Measurements from ENCODE around the gene GATA5. TPM values are rescaled to one million over a fixed set of nuclear protein-coding genes. Genes with fewer than 3 reads are reported as not detected.

GATA5 gene
- total RNA-seq, 1 experiment from 2014 or later, result 0.55 TPM

DNA sequence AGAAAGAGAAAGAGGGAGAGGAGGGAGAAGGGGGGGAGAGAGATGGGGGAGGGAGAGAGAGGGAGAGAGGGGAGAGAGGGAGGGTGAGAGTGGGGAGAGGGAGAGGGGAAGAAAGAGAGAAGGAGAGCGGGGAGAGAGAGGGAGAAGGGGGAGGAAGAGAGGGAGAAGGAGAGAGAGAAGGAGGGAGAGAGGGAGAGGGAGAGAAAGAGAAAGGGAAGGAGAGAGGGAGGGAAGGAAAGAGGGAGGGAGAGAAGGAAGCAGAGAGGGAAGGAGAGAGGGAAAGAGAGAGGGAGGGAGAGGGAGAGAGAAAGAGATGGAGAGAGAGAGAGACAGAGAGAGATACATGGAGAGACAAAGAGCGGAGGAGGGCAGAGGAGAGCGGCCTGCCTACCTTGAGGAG lies 23.8 kb downstream of the GATA5 start:
- no peak for DNase-seq
- Histone ChIP-seq H3K27me3 (ENCODE audit: control insufficient read depth, insufficient read depth, low read length) (no peaks in the 10 kb centered on the region), H3K36me3 (replicated peaks; ENCODE audit: control insufficient read depth, insufficient read depth, low read length) (no peaks in the 10 kb centered on the region), H3K4me3 (ENCODE audit: insufficient read depth, low read depth, low read length) (no peak overlapping the region)

DNA sequence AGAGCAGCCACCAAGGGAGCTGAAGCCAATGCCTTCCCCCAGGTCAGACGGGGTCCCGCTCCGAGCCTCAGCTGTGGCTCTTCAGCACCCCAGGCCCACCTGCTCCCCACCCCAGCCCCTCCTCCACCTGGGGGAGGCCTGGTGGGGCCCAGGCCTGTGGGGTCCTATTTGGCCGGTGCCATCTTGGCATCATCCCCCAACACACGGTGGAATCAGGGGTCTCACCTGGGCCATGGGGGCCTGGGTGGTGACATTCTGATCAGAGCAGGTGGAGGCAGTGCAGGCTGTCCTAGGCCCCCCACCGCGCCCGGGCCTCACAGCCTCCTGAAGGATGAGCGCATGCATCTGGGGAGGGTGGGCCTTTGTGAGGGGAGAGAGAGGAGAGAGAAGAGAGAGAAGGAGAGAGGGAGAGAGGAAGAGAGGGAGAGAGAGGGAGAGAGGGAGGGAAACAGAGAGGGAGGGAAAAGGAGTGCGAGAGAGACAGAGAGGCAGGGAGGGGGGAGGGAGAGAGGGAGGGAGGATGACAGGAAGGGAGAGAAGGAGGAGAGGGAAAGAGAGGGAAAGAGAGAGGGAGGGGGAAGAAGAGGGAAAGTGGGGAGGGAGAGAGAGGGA lies 24.5 kb downstream of the GATA5 start:
- H3K27me3 ChIP-seq (ENCODE audit: control insufficient read depth, insufficient read depth, low read length), result no peaks in the 10 kb centered on the region
- no peak overlapping the region for H3K4me3 ChIP-seq (ENCODE audit: insufficient read depth, low read depth, low read length)
- no peaks in the 10 kb centered on the region for H3K36me3 ChIP-seq (replicated peaks; ENCODE audit: control insufficient read depth, insufficient read depth, low read length)
- DNase-seq, result no peak

DNA sequence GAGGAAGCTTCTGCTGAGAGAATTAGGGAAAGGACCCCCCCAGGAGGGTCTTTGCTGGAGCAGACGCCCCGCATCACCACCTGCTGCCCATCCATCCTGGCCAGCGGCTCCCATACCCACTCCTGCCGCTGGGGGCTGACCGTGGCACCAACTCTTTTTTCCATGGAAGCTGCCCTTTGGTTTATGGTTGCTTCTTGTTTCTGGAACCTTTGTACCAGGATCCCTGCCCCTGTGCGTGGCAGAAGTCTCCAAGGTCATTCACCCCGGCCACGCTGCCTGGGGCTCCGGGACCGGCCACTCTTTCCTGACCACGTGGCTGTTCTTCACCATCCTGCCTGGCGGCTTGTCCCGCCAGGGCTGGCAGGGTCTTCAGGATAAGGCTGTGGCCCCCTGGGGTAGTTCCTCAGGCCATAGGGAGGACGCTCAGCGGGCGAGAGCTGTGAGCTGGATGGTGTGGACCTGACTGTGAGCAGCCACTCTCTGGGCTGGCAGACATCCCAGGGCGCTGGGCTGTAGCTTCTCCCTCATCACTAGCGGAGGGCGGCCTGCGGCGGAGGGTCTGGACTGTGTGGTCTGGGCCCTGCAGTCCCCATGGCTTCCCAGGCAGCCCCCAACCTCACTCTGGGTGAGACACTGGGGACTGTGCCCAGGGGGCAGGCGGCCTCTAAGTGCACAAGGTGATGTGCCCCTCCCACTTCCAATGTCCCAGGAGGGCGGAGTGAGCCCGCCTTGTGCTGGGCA lies 25.7 kb downstream of the GATA5 start:
- peak; percentile 74 for DNase-seq
- Histone ChIP-seq H3K27me3 (ENCODE audit: control insufficient read depth, insufficient read depth, low read length) (no peaks in the 10 kb centered on the region), H3K36me3 (replicated peaks; ENCODE audit: control insufficient read depth, insufficient read depth, low read length) (no peaks in the 10 kb centered on the region), H3K4me3 (ENCODE audit: insufficient read depth, low read depth, low read length) (no peak overlapping the region)

DNA sequence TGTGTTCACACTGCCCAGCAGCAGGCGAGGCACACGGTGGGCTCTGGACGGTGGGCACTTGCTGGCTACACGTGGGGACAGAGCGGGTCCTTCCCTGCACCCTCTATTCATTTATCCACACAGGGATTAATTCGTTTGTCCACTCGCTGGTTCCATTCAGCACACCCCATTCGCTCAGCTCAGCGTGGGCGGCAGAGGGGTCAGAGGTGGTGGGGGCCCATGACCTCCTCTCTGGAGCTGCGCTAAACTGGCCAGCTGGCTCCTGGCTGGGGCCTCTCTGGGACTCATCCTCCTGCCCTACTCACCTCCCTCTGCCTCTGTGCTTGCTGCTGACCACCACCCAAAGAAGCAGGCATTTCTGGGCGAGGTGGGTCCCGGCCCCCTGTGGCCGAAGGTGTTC lies 27.0 kb downstream of the GATA5 start:
- DNase-seq, result no peak
- H3K4me3 ChIP-seq (ENCODE audit: insufficient read depth, low read depth, low read length), result no peak overlapping the region
- no peaks in the 10 kb centered on the region for H3K27me3 ChIP-seq (ENCODE audit: control insufficient read depth, insufficient read depth, low read length)
- no peaks in the 10 kb centered on the region for H3K36me3 ChIP-seq (replicated peaks; ENCODE audit: control insufficient read depth, insufficient read depth, low read length)

DNA sequence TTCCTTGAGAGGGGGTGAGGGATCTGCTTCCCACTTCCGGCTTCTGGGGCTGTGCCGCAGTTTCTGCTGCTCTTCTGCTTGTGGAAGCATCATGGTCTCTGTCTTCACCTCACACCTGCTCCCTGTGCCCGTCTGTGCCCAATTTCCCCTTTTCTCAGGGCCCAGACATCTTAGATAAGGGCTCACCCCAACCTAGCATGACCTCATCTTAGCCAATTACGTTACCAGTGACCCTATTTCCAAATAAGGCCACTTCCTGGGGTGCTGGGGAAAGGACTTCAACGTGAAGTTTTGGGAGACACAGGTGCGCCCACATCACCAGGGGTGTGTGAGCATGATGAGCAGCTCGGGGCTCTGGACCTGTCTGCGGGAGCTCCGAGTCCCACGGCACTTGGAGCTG lies 27.8 kb downstream of the GATA5 start:
- Histone ChIP-seq H3K36me3 (replicated peaks; ENCODE audit: control insufficient read depth, insufficient read depth, low read length) (no peaks in the 10 kb centered on the region), H3K4me3 (ENCODE audit: insufficient read depth, low read depth, low read length) (no peak overlapping the region), H3K27me3 (ENCODE audit: control insufficient read depth, insufficient read depth, low read length) (no peaks in the 10 kb centered on the region)
- DNase-seq, result no peak

DNA sequence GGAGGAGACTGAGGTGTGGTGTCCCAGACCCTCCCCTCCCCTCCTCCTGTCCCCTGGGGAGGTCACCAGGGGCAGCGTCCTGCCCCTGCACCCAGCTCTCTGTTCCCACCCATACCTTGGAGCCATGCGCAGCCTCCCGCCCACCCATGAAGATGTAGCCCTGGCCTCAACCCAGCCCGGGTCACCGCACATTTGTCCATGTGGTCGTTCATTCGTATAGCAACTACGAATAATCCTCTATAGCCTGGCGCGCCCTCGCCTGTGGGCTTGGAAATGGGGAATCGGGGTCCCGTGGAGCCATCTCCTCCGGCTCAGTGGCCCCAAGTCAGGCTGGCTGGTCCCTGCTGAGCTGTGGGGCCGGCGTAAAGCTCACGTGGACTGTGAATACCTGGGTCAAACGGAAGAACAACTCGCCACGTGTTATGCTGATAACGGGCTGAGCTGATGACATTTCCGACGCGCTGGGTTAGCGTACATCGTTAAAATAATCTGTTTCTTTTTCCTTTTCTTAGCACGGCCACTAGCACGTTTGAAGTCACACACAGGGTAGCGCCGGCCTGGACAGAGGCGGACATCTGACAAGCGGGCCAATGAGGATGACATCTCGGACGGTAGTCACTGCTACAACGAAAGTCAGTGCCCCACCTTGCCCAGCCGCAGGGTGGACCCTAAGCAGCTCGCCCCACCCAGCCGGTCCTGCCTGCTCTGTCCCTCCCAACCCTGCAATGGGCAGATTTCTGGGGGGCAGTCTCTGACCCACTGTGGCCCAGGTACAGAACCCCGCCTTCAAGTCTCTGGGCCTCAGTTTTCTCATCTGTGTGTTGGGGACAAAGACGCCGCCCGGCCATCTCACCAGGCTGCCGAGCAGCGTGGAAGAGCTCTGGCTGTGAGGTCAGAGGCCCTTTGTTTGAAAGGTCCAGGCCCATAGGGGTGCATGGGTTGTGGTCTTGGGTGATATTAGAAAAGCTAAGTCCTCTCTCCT lies 28.6 kb downstream of the GATA5 start:
- no peak for DNase-seq
- no peaks in the 10 kb centered on the region for H3K36me3 ChIP-seq (replicated peaks; ENCODE audit: control insufficient read depth, insufficient read depth, low read length)
- no peaks in the 10 kb centered on the region for H3K27me3 ChIP-seq (ENCODE audit: control insufficient read depth, insufficient read depth, low read length)
- H3K4me3 ChIP-seq (ENCODE audit: insufficient read depth, low read depth, low read length), result no peak overlapping the region

DNA sequence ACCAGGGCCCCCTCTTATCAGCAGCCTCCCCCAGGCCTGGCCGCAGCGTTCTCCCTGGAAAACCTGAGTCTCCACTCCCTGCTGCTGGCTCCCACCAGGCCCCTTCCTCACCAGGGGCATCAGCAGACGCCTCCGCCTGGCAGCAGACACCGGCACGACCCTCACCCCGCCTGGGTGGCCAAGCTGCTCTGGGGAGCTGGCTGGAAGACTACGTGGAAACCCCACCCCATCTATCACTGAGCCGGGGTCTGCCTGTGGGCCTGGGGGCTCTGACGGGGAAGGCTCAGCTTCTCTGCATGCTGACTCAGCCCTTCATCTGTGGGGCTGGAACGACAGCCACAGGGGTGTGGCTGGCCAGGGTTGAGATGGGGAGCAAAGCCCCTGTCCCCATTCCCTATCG lies 29.3 kb downstream of the GATA5 start:
- H3K4me3 ChIP-seq (ENCODE audit: insufficient read depth, low read depth, low read length), result no peak overlapping the region
- no peaks in the 10 kb centered on the region for H3K27me3 ChIP-seq (ENCODE audit: control insufficient read depth, insufficient read depth, low read length)
- no peaks in the 10 kb centered on the region for H3K36me3 ChIP-seq (replicated peaks; ENCODE audit: control insufficient read depth, insufficient read depth, low read length)
- DNase-seq, result no peak

DNA sequence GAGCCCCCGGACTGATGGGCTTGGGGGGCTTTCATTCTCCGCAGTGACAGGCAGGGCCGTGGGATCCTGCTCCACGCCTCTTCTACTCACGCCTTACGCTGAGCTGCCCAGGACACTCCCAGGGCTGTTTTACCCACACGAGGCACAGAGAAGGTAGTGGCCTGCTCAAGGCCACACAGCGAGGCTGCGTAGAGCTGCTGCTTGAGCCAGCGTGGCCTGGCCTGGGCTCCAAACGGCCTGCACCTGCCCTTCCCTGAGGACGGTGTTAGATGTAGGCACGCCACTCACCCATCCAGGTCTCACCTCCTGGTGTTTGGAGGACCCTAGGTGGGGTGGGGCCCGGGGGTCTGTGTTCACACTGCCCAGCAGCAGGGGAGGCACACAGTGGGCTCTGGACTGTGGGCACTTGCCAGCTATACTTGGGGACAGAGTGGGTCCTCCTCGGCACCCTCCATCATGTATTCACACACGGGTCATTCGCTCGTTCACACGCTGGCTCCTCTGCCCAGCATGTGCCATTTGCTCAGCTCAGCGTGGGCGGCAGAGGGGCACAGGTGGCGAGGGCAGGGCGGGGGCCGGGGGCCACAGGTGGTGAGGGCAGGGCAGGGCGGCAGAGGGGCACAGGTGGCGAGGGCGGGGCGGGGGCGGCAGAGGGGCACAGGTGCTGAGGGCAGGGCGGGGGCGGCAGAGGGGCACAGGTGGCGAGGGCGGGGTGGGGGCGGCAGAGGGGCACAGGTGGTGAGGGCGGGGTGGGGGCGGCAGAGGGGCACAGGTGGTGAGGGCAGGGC lies 30.0 kb downstream of the GATA5 start:
- H3K36me3 ChIP-seq (replicated peaks; ENCODE audit: control insufficient read depth, insufficient read depth, low read length), result no peaks in the 10 kb centered on the region
- no peaks in the 10 kb centered on the region for H3K27me3 ChIP-seq (ENCODE audit: control insufficient read depth, insufficient read depth, low read length)
- no peak for DNase-seq
- H3K4me3 ChIP-seq (ENCODE audit: insufficient read depth, low read depth, low read length), result no peak overlapping the region

DNA sequence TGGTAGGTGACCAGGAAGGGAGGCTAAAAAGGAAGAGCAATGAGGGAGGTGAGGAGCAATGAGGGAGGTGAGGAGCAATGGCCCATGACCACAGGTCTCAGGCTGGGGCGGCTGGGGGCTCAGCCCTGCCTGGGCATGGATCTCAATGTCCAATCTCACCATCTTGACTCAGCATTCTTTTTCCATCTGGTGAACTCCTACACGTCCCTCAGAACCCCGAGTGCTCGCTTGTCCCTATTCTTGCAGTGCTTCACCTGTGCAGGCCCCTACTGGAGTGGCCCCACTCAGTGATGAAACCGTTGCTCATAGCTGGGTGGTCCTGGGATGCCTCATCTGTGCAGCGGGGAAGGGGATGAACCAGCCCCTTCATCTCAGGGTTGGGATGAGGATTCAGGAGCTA lies 31.5 kb downstream of the GATA5 start:
- H3K27me3 ChIP-seq (ENCODE audit: control insufficient read depth, insufficient read depth, low read length), result no peaks in the 10 kb centered on the region

DNA sequence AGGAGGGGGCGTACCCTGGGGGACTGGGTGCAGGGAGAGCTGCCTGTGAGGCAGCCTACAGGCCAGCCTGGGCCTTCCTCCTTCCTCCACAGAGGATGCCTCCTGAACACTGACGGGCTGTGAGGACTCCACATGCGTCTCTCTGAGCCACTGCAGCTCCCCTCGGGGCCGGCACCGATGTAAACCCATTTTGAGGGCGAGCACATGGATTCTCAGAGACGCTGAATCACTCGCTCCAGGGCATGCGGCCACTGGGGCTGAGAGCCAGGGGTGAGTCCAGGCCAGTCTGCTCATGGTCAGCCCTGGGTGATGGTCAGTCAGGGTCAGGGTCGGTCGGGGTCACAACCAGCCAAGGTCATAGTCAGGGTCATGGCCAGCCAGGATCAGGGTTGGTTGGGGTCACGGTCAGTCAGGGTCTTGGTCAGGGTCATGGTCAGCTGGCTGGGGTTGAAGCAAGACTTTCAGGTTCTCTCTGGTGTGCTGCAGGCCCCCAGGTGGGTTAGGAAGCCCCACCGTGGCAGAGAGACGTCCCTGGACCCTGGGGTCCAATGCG lies 33.7 kb downstream of the GATA5 start:
- no peaks in the 10 kb centered on the region for H3K27me3 ChIP-seq (ENCODE audit: control insufficient read depth, insufficient read depth, low read length)
- no peak for DNase-seq
- no peak overlapping the region for H3K4me3 ChIP-seq (ENCODE audit: insufficient read depth, low read depth, low read length)
- H3K36me3 ChIP-seq (replicated peaks; ENCODE audit: control insufficient read depth, insufficient read depth, low read length), result no peaks in the 10 kb centered on the region

More for the DNA sequence above, 31.5 kb downstream of the GATA5 start:
- DNase-seq, result no peak
- Histone ChIP-seq H3K36me3 (replicated peaks; ENCODE audit: control insufficient read depth, insufficient read depth, low read length) (no peaks in the 10 kb centered on the region), H3K4me3 (ENCODE audit: insufficient read depth, low read depth, low read length) (no peak overlapping the region)

DNA sequence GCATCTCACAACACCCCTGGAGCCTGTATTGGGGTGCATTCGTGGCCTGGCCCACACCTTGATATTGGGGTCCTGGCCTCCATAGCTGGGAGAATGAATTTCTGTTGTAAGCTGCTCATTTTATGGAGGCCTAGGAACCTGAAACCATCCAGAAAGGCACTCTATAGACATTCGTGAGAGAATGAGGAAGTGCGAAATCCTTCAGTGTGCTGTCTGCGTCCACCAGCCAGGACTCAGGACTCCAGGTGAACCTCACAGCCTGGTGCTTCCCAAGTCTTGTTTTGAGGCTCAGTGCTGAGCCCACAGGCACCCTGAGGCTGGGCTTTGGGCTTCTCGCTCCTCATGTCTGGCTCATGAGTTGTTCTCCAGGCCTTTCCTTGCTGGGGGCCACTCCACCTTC lies 36.6 kb downstream of the GATA5 start:
- Histone ChIP-seq H3K36me3 (replicated peaks; ENCODE audit: control insufficient read depth, insufficient read depth, low read length) (no peaks in the 10 kb centered on the region), H3K27me3 (ENCODE audit: control insufficient read depth, insufficient read depth, low read length) (no peaks in the 10 kb centered on the region), H3K4me3 (ENCODE audit: insufficient read depth, low read depth, low read length) (no peak overlapping the region)
- no peak for DNase-seq

DNA sequence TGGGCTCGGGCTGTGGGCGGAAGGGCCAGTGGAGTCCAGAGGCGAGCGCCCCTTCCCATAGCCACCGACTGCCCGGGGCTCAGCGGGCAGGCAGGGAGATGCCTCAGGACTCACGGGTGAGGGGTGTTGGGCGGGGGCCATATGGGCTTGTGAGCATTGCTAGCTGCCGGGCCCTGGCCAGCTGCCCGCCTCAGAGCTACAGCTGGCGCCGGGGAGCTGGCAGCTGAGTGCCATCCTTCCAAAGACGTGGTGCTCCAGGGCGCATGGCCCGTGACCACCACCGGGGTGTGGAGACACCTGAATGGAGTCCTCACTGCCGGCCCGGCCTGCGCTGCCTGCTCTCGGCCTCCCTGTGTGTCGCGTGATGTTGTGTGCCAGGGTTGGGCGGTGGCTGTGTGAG lies 37.9 kb downstream of the GATA5 start:
- no peaks in the 10 kb centered on the region for H3K27me3 ChIP-seq (ENCODE audit: control insufficient read depth, insufficient read depth, low read length)
- H3K4me3 ChIP-seq (ENCODE audit: insufficient read depth, low read depth, low read length), result no peak overlapping the region
- H3K36me3 ChIP-seq (replicated peaks; ENCODE audit: control insufficient read depth, insufficient read depth, low read length), result no peaks in the 10 kb centered on the region
- peak; percentile 80 for DNase-seq

DNA sequence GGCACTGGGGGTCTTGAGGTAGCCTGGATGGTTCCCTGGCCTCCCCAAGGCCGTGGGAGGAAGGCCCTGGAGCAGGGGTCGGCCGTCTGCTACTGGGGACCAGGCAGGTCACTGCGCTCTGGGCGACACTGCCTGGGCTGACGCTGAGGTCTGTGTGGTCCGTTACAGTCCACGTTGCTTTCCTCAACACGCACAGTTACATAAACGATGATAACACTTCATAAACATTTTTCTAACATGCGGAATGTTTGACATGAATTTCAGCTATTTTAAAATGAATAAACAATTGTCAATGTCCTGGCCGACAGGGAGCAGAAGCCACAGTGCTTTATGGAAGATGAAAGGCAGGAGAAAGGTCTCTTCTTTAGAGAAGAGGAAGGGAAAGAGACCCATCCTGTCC lies 38.3 kb downstream of the GATA5 start:
- no peak for DNase-seq
- Histone ChIP-seq H3K4me3 (ENCODE audit: insufficient read depth, low read depth, low read length) (no peak overlapping the region), H3K36me3 (replicated peaks; ENCODE audit: control insufficient read depth, insufficient read depth, low read length) (no peaks in the 10 kb centered on the region), H3K27me3 (ENCODE audit: control insufficient read depth, insufficient read depth, low read length) (no peaks in the 10 kb centered on the region)

DNA sequence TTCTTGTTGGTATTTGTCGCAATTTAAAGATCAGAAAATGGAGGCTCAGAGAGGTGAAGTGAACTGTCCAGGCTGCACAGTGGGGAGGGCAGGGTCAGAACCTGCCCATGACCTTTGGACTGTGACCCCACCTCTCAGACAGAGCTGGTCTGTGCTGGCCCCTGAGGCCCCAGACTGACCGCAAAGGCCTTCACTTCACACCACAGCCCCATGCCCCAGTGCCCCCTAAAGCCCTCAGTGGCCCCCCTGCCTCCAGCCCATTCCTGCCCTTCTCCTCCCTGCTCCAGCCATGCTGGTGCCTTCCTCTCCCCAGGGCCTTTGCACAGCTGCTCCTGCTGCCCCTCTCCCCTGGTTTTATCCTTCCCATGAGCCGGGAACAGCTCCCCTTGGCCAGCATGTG lies 39.1 kb downstream of the GATA5 start:
- Histone ChIP-seq H3K27me3 (ENCODE audit: control insufficient read depth, insufficient read depth, low read length) (no peaks in the 10 kb centered on the region), H3K4me3 (ENCODE audit: insufficient read depth, low read depth, low read length) (no peak overlapping the region), H3K36me3 (replicated peaks; ENCODE audit: control insufficient read depth, insufficient read depth, low read length) (no peaks in the 10 kb centered on the region)
- DNase-seq, result no peak

Measured in H7 (cell line).